Activated CD4-positive, alpha-beta T cell treated with anti-CD3 and anti-CD28 coated beads for 4 hours (primary cell): ENCODE results near the gene PPEF1.

Source experiments
- DNase-seq, 2 donors: peaks; one replicate each; pipeline ENCODE4 v3.0.0-alpha.2; 2020

The PPEF1 gene, protein sequence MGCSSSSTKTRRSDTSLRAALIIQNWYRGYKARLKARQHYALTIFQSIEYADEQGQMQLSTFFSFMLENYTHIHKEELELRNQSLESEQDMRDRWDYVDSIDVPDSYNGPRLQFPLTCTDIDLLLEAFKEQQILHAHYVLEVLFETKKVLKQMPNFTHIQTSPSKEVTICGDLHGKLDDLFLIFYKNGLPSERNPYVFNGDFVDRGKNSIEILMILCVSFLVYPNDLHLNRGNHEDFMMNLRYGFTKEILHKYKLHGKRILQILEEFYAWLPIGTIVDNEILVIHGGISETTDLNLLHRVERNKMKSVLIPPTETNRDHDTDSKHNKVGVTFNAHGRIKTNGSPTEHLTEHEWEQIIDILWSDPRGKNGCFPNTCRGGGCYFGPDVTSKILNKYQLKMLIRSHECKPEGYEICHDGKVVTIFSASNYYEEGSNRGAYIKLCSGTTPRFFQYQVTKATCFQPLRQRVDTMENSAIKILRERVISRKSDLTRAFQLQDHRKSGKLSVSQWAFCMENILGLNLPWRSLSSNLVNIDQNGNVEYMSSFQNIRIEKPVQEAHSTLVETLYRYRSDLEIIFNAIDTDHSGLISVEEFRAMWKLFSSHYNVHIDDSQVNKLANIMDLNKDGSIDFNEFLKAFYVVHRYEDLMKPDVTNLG

DNA sequence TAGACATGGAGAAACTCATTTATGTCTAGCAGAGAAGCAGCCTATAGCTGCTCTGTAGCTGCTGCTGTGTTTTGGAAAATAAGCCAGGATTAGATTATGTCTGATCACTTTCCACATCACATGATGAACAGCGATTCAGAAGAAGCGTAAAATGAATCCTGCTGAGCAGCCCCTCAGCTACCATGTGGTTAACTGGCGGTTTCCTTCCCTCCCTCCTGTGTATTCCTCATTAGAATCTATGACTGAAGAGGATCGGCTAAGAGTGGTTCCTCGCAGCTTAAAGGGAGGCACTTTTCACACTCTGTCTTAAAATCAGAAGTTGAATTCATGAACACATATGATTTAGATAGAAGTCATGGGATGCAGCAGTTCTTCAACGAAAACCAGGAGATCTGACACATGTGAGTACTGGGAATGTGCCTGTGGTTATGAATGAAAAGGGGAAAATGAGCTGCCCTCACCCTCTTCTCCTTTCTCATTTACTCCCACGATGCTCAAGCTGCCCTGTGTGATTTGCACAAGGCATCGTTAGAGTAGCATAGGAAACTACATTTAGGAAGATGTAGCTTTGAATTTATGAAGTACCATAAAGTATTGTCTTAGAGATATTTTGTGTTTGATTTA, at the start of gene PPEF1:
PPEF1 (plus strand) TSS at position 220 of the 624 bp plus-strand sequence; CDS start at position 356, 136 bp downstream.
- no peak for DNase-seq

DNA sequence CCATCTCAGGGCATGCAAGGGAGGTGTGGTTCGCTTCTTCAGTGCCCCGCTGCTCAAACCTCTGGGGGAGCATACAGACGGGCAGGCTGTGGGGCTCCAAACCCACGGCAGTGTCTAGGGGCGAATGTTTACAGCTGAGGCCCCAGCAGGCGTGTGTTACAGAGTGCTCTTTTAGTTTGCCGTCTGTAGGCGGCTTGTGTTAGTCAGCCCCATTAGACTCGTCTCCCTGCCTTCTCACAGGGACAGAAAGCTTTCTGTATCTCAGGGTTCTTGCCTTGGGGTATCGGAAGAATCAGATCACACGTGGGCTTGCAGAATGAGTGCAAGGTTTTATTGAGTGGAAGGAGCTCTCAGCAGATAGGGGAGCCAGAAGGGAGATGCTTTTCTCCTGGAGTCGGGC, 46.2 kb upstream of the PPEF1 start:
- DNase-seq, result no peak

DNA sequence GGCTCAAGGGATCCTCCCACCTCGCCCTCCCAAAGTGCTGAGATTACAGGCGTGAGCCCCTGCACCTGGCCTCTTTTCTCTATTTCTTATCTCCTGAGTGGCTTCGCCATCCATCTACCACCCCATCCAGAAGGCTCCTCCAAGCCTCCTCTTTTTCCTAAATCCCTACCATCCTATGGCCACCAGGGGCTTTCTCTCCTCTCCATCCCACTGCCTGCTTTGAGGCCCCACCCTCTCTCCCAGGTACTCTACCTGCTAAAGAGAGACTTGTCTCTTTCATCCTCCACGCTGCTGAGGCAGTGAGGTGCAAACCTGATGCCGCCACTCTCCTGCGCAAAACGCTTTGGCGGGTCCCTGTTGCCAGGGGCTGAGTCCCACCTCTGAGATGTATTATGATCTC, 42.5 kb upstream of the PPEF1 start:
- DNase-seq, result no peak

DNA sequence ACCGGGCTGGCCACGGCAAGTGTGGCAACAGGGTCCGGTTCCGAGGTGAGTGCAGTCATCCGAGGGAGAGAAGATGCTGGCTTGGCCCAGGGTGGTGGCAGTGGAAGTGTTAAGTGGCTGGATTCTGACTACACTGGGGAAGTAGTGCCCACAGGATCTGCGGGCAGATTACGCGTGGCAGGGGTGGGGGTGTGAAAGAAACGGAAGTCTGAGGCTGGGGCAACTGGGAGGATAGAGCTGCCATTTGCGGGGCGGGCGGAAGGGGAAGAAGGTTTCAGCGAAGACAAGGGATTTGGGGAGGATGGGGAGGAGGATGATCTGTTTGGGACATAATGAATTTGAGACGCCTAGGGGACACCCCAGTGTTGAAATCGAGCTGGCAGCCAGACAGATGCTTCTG, 40.8 kb upstream of the PPEF1 start:
- no peak for DNase-seq

DNA sequence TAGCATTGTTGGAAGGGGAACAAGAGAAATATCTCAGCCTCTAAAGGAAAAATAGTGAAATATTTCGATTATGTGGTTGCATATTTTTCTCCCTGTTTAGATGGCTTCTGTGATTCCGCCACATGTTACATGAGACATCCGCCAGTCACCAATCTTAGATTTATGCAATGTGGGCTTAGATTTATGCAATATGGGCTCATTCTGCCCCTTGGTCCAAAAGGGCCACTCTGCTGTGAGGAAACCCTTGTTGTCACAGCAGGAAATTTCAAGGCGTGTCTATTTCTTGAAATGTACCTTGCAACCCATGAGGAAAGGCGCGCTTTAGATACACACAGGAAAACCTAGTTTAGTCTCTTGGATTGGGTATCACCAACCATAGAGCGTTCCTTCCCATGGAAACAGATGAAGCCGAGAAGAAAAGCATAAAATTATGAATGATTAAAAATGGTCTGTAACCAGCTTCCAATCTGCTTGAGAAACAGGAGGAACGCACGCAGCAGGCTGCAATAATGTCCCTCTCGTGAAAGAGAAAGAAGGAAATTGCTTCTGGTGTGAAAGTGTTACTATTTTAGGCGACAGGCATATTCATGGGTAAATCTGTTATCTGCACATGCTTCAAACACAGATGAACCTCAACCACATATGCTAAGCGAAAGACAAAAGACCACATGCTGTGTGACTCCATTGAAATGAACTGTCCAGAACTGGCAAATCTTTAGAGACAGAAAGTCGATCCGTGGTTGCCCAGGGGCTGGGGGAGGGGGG, 39.2 kb upstream of the PPEF1 start:
- no peak for DNase-seq

DNA sequence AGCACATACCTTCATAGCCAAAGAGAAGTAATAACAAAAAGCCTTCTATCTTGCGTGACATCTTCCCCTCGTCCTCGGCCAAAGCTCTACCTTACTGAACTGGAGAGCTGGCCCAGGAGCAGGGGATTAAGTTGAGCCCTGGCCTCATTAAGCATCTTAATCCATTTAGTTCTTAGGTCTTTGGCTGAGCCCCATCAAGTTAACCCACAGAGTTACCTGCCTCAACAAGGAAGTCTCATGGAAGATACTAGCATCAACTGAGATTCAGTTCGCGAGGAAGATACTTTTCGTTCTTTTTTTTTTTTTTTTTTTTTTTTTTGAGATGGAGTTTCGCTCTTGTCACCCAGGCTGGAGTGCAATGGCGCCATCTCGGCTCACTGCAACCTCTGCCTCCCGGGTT, 35.4 kb upstream of the PPEF1 start, which contains the start of gene RS1:
RS1 (minus strand) TSS at position 101 of the 400 bp plus-strand sequence; CDS start at position 61, 40 bp downstream.
- DNase-seq, result no peak

DNA sequence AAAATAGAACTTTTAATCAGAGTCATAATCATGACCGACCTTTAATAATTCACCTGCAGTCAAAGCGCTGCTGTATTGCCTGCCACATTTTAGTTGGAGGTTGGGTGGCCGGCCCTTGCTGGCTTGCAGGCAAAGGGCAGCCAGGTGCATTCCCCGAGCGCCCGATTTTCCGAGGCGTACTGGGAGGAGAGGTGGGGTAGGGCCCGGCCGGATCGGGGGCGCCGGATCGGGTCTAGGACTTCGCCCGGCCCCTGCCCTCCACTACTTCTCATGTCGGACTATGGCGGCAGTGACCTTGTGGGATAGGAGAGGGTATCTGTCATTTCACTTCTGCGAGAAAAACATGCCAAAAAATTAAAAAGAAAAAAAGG, 33.0 kb upstream of the PPEF1 start:
- no peak for DNase-seq

DNA sequence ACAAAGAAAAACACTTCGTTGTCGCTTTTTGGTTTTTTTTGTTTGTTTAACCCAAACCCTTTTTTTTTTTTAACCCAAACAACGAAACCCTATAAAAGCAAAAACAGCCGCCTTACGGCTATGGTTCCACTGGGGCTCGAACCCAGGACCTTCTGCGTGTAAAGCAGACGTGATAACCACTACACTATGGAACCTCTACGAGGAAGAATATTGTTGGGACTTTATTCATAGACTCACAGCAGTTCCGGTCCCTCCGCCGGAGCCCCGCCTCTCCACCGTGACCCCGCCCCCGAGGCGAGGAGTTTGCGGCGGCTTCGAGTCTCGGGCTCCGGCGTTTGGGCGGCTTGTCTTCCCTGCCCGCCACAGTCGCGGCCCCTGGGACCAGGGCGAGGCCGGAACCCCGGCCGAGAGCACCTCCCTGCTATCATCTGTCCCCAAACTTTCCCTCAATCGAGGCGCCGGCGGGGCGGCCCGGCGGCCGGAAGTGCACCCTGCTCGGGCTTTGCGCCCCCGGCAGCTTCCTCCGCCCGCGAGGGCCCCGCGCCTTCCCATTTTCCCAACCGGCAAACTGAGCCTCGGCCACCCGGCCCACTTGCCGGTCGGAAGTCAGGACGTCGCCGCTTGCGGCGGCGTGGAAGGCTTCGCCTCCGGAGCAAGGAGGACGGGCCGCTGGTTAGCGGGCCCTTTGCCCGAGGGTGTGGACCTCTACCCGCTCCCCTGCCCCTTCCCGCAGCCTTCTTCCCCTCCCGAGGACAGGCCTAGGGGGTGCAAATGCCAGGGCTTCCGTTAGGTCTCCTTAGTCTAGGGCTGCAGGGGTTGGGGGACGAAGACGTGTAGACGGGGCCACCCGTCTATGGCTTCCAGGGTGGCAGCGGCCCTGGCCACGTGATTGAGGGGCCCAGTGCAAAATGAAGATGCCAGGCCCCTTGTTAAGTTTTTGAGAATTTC, 32.4 kb upstream of the PPEF1 start:
- DNase-seq, result peak; percentile 76 to 77

DNA sequence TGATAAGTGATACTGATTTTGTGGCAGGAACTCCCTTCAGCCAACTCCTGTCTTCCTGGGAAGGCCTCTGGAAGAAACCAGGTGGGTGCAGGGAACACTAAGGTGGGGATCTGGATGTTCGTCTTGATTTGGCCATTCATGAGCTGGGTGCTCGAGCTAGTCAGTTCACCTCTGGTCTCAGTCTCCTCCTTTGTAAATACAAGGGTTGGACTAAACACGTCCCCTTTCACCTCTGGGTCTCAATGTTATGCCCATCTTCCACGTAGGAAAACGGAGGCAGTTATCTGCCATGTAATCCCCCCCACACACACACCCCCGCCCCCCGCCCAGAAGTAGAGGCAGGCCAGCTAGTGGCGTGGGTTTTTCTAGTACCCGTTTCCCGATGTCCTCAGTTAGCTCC, 31.4 kb upstream of the PPEF1 start:
- no peak for DNase-seq

DNA sequence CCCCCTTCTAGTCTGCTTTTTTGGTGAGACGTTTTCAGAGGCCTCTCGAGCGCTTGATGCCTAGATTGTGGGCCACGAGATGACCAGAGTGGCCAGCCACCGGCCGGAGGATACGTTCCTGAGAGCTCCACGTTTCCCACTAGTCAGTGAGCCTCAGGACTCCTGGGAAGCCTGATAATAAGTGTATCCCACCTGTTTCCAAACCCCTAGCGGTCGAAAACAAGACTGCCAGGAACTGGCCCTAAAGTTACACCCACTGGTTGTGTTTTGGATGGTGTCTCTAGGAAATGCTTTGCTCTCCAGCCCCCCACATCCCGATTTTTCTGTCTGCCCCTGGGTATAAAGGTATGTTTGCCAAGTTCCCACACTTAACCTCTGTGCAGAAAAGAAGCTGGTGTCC, 31.0 kb upstream of the PPEF1 start:
- DNase-seq, result no peak

DNA sequence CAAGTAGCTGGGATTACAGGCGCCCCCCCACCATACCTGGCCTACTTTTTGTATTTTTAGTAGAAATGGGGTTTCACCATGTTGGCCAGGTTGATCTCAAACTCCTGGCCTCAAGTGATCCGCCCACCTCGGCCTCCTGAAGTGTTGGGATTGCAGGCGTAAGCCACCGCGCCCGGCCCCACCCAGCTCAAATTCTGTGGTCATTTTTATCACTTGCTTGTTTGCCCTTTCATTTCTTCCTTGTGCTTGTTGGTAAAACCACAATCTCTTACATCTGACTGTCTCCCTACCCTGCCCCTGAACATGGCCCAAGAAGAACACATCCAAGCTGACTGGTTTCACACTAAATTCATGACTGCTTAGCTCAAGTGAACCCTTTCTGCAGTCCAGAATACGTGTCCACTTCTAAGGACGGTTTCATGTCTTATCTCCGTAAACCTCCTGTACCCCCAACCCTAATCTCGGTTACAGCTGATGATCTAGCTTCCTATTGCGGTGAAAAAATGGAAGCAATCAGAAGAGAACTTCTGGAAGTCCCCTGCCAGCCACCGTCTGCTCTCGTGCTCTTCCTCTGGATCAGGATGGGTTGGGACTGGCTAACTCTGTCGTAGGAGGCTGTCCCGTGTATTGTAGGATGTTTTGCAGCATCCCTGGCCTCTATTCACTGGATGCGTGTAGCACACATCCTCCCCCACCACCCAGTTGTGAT, 30.1 kb upstream of the PPEF1 start:
- no peak for DNase-seq

DNA sequence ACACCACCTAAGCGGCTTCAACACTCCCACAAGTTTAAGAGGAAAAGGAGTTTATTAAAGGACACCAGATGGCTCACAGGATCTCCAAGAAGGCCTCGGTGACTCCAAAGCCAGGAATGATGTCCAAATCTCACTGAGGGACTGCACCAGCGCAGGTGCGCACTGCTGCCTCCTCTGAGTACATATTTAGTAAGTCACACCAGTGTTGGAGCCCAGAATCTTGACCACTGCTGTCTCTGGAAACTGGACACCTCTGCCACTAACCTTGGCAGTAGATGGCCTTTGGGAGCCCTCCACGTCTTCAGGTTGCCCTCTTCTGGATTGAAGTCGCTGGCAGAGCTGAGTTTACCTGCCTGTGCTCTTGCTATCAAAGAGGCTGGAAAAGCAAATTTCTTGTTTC, 25.4 kb upstream of the PPEF1 start:
- DNase-seq, result no peak

DNA sequence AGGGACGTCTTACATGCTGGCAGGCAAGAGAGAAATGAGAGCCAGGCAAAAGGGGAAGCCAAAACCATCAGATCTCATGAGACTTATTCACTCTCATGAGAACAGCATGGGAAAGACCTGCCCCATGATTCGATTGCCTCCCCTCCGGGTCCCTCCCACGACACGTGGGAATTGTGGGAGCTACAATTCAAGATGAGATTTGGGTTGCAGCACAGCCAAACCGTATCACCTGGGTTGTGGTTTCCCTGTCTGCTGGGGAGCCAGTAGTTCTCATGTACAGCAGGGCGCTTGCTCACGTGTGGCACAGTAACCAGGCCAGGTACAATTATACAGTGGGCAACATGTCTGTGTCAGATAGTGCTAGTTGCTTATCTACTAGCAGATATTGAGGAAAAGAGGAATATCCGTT, 24.5 kb upstream of the PPEF1 start:
- DNase-seq, result no peak

DNA sequence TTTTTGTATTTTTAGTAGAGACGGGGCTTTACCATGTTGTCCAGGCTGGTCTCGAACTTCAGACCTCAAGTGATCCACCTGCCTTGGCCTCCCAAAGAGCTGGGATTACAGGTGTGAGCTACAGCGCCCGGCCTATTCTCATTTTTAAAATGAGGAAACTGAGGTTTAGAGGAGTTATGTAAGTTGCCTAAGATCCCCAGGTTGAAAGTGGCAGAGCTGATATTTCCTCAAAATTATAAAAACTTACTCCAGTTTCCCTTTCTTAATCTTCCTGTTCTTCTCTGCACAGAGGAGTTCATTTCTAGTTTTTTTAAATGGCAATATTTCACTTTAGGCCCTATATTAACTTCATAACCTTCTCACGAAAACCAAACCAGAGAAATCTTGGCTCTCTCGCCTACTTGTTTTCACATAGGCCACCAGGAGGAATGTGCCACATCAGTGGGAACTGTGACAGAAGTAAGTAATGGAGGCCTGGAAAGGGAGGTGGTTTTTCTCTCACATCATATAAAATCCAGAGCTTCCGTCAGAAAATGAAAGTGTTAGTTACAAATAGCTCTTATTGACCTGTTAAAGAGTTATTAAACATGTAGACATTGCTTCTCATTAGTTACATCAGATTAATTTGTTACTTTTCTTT, 19.5 kb upstream of the PPEF1 start:
- no peak for DNase-seq

DNA sequence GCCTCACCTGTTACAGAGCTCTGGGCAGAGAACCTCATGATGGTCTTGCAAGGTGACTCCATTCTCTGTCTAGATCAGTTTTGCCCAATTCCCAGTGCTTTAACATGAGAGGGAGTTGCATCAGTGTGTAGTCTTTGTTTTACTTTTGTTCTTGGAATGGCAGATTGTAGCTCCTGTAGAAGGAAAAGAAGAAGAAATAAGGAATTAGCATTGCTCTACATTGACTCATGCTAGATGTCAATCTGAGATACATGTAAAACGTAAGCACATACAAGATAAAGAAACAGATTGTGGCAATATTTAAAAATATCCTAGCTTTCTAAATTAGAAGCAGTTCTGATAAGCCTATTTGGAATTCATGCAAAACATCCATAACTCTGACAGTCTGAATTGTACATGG, 16.0 kb upstream of the PPEF1 start:
- DNase-seq, result no peak

DNA sequence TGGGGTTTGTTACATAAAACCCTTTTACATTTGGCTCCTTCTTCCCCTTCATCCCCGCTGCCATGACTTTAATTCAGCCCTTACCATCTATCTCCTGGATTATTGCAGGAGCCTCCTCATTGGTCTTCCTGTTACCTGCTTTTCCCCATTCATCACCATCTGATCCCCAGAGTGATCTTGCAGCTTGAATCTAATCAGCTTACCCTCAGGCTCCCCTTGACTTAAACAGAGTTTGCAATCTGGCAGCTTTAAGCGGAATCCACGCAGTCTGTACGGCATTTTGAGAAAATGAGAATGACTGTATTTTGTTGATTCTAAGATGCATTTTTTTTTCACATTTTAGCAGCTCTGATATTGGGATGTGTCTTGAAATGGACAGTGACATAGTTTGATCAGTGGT, 14.9 kb upstream of the PPEF1 start:
- no peak for DNase-seq

DNA sequence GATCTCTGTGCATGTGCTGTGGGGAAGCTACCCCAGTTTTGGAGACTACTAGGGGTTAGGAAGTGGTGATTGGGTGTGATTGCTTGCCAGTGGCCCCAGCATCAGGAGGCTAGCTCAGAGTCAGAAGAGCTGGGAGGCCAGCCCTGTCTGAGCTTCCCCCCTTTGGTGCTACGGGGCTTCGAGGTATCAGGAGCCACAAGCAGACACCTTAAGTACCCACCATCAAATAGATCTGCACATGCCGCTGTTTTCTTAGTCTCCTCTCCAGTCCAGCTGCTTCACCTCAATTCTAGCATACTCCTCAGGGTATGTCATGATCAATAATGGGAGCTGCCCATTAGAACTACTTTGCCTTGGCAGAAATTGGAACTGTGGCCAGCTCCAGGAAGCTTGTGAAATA, 10.8 kb upstream of the PPEF1 start:
- no peak for DNase-seq

DNA sequence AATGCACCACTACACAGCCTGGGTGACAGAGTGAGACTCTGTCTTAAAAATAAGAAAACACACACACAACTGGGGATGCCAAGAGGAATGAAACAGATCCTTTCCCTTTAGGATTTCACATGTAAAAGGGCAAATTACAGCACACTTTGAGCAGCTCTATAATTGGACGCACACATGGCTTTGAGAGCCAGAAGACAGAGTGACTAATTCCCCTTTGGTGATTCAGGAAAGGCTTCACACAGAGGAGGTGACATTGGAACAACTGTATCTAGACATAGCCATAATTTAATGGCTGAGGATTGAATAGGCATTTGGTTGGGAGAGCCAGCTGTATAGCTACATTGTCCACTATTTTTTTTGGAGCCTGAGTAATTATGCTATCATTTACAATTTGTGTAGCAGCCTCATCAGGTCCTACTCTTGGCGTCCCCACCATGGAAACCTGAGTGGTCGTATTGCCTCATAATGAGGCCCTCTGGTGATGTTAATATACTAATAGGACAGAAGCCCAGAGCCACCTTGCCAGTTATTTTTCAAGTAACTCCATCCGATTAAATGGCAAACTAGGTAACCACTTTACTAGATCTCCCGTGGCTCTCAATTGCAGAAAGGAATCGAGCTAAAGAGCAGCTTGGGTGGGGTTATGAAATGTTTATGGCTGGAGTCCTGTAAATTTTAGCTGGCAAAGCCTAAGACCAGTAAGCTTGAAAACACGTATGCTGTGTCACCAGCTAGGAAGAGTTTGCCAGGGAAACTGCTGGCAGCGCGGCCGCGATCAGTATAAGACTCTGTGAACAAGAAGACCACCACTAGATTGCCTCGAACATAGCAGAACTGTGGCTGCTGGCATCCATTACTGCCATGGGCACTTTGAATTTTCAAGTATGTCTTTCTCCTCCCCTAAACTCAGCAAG, 8.5 kb upstream of the PPEF1 start:
- DNase-seq, result no peak

DNA sequence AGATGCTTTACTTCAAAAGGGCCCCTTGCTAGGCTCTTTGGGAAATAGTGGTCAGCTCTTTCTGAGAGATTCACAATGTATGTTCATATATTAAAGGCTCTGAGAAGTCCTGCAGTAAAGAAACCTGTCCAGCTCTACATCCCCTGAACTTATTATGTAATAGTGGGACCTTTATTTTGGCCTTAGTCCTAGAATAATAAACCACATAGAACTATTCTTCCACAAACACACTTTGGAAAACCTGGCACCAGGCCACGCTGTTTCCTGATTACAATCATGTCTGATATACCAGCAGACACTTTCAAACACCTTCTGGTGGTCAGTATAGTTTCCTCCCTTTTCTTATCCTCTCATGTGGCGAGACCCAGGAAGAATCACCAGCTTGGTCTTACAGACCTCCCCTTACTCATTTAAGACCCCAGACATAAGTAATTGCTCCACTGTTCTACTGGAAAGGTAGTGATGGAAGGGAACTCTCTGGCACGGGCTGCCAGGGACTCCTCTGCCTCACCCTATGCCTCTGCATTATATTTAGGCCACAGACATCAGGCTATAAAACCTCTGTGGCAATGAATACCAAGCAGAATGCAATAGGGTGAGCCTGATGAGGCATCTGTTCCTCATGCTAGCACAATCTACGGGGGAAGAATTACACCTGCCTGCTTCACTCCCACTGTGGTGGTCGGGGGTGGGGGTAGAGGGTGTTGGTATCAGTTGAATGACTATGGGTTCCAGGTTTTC, 5.7 kb upstream of the PPEF1 start:
- no peak for DNase-seq
